ENCODE measurements around the gene ZNF683.
"Not testable (repeated sequence)": the region's sequence is repeated elsewhere in the genome, so short reads cannot be mapped to it uniquely, and the experiment has no call there.

ZNF683 gene

DNA sequence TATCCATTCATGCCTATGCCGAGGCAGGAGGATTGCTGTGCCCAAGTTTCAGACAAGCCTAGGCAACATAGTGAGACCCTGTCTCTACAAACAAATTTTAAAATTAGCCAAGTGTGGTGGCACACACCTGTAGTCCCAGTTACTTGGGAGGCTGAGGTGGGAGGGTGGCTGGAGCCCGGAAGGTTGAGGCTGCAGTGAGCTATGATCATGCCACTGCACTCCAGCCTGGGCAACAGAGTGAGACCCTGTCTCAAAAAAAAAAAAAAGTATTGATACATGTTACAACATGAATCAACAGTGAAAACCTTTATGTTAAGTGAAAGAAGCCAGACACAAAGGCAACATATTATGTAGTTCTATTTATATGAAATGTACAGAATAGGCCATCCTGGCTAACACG, 12.5 kb upstream of the ZNF683 start:
- DNase-seq (ENCODE audit: low read depth): not testable (repeated sequence)

DNA sequence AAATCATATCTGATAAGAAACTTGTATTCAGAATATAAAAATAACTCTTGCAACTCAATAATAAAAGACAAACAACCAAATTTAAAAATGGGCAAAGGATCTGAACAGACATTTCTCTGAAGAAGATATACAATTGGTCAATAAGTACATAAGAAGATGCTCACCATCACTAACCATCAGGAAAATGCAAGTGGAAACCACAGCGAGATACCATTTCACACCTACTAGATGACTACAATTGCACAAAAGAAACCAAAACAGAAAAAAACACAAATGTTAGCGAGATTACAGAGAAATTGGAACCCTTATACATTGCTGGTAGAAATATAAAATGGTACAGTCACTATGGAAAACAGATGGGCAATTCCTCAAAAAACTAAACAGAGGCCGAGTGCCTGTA, 11.5 kb upstream of the ZNF683 start:
- no peak for DNase-seq (ENCODE audit: low read depth)

DNA sequence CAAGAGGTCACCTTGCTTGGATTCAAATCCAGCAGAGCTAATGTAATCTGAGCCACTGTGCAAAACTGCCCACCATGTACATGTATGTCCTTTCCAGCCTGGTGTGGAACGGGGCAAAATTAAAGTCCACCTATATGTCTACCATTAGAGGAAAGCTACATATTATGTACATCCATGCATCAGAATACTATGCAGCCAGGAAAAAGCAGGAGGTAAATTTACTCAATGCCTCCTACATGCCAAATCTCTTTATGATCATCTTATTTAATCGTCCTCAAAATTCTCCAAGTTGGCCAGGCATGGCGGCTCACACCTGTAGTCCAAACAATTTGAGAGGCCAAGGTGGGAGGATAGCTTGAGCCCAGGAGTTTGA, 6.3 kb upstream of the ZNF683 start:
- no peak for DNase-seq (ENCODE audit: low read depth)

DNA sequence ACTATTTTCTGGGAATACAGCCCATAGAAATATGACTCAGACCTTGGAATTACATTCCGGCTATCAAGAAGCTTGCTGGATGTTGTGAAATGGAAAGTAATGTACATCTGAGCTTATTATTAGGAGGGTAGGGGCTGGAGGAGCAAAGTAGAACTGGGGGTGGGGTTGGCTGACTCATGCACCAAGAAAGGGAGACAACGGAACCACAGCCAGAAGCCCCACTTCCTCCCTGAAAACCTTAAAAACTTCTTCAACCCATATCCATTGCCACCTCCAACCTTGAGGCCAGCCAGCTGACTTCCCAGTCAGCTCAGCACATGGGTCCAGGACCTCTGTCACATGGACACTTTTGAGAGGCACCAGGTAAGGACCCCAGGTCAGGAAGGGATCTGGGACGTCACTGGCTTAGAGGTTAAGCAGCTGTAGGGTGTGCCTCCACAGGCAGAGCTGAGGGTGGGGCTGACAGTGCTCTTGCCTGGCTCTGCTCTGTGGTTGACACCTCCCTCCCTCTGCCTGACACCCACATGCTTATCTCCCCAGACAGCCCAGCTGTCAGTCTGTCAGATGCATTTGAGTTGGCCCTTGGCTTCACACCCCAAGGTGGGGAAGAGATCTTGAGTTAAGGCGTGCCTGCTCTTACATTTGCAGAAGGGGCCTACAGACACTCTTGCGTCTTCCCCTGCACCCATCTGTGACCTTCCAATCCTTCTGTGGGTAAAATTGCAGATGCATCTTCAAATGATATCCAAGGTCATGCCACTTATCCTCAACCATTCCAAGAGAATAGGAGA, 5.7 kb upstream of the ZNF683 start:
- peak; percentile 51 for DNase-seq (ENCODE audit: low read depth)

DNA sequence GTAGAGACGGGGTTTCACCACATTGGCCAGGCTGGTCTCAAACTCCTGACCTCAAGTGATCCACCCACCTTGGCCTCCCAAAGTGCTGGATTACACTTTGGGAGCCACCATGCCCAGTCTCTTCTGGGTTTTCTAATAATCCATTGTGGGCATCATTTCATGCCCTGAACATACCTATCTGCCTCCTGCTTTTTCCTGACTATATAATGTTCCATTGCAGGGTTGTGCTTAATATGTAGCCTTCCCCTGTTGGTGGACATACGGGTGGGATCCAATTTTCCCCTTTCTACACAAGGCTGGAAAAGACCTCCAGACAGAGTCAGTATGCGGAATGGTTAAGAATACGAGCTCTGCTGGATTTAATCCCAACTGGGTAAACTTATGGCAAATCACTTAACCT, 3.5 kb upstream of the ZNF683 start:
- DNase-seq (ENCODE audit: low read depth): no peak

DNA sequence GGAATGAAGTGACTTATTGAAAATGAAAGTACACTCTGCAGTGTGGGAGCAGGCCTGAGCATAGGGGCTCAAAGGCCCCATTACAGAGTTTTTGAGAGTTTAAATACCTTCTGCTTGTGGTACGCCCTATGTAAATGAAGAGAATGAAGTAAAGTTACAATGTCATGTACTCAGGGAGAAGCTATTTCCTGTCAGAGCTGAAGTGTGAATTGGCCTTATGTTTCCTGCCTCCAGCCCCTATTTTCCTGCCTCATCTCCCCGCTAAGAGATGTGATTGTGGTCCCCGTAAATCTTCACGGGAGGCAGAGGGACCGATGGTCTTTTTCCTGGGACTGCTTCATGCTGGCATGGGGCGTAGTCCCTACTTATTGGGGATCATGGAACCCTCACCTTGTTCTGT, 2.5 kb upstream of the ZNF683 start:
- DNase-seq (ENCODE audit: low read depth): no peak

DNA sequence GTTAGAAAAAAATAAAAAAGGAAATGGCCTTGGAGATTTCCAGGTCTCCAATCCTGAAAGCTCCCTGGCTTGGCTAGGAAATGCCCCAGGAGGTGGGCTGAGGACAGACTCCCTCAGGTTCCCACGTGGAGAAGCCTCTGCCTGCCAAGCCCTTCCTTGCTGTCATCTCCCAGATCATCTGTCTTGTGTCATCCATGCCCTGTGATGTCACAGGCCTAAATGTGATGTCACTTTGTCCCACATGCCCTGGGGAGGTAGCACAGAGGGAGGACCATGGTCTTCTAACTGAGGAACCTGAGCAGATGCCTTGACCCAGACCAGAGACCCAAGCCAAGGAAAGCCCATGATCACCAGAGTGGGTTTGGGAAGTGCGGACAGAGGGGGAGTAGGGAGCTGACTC, 1.8 kb upstream of the ZNF683 start:
- DNase-seq (ENCODE audit: low read depth): not testable (repeated sequence)

DNA sequence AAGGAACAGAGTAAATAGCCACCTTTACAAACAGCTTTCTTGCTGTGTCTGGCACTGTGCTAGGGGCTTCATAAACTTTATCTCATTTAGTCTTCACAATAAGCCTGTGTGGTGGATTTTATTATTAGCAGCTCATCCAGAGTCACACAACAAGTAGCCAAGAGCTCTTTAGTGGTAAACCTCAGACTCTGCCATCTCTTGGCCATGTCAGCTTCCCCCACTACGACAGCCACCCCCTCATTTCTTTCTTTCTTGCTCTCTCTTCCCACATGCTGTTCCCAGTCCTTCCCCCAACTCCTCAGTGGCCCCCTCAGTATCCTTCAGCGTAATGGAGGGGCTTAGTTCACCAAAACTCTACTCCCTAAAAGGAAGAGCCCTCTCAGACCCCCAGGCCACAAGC, 1.2 kb upstream of the ZNF683 start:
- no peak for DNase-seq (ENCODE audit: low read depth)

DNA sequence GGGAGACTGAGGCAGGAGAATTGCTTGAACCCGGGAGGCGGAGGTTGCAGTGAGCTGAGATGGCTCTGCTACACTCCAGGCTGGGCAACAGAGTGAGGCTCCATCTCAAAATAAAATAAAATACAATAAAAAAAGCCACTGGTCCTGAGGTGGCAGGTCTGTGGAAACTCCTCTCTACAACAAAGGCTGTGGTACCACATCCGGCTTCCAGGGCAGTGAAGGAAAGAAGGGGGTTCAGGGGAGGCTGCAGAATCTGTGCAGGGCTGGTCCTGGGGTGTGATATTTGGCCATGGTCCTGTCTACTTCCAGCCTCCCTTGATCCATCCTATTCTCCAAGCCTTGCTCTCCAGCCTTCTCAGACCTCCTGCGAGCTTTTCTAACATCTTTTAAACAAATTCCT, 731 bp upstream of the ZNF683 start:
- peak; percentile 22 for DNase-seq (ENCODE audit: low read depth)

DNA sequence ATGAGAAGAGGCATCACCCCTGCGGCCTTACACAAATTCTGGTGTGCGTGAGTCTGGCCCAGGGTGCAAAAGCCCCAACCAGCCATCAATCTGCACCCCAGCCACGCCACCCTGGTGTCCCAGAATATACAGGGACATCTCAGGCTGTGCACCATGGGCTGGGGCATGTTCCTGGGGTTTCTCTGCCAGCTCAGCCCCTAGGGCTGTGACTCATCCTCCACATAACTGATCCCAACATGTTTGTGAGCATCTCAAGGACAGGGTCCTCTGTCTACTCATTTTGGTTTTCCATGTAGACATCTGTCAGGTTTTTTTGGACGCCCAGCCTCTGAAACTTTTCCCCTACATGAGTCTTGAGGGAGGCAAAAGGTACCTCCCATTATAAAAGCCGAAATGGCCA, 511 bp downstream of the ZNF683 start:
- no peak for DNase-seq (ENCODE audit: low read depth)

DNA sequence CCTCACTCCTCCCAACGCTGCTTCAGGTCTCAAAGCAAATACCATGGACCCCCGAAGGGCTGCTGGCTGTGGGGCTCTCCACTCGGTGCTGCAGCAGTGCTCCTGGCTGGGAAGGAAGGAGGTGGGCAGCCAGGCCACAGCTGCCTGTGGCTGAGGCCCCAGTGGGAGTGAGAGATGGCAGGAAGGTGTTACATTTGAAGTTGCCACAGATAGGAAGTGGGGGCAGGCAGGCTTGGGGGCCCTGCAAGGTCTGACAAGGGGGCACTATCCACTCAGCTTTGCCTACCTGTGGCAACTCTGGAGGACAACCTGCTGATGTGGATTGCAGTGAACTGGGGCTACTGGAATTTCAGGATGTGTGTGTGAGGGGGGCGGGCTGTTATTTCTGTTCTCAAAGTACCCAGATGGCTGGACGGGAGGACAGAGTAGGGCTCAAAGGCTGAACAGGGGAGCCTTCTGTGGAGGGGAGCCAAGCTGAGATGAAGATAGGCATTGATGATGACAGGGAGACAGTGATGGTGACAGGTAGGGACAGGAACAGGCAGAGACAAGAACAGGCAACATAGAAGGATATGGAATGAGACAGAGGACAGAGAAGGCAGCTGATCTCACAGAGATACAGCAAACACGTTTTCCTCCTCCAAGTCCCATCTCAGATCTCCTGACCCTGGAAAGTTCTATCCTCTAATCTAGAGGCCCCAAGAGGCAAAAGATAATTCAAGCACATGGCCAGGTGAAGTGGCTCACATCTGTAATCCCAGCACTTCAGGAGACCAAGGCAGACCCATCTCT, 1.8 kb downstream of the ZNF683 start:
- no peak for DNase-seq (ENCODE audit: low read depth)

DNA sequence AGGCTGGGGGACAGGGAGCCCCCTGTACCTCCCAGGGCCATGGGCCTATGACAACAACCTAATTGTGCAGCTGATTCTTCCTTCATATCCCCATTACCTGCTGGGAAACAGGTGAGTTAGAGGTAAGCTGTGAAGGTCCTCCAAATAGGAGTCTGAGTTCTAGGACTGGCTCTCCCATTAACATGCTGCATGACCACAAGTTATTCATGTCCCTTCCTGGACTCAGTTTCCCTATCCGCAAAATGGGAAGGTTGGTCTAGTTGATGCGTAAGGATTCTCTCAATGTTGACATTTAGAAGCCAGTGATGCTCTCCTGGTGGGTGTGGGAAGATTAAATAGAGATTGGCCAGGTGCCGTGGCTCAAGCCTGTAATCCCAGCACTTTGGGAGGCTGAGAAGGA, 4.1 kb downstream of the ZNF683 start:
- DNase-seq (ENCODE audit: low read depth): no peak

DNA sequence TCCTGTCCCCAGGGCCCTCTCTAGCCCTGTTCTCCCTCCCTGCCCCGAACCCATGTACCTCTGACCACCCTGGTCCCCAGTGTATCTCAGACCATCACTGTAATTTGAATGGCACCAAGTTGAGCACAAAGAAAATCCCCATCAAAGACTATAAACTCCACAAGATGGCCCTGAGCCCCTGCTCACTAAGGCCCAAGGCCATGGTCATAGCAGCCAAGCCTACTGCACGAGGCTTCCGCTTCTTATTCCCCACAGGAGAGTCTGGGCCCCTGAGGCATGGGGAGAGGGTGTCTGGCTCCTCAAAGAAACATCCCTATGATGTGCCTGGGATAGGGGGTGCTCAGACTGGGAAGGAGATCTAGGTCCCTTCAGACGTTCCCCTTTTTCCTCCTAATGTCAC, 4.5 kb downstream of the ZNF683 start:
- DNase-seq (ENCODE audit: low read depth): no peak

DNA sequence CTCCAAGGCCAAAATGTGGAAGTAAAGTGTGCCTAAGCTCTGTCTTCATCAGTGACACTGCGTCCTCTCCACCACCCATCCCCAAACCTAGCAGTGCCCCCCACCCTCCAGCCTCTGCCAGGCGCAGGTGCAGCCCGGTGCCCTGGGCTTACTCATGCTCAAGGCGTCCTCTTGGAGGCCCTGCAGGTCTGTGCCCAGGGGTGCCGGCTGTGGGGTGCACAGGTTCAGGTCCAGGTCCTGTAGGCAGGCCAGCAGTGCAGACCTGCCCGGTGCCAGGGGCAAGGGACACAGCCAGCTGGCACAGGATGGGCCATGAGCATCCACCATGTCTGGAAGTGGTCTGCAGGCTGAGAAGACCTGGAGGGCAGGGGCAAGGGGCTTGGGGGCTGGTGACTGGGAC, 5.1 kb downstream of the ZNF683 start:
- no peak for DNase-seq (ENCODE audit: low read depth)

DNA sequence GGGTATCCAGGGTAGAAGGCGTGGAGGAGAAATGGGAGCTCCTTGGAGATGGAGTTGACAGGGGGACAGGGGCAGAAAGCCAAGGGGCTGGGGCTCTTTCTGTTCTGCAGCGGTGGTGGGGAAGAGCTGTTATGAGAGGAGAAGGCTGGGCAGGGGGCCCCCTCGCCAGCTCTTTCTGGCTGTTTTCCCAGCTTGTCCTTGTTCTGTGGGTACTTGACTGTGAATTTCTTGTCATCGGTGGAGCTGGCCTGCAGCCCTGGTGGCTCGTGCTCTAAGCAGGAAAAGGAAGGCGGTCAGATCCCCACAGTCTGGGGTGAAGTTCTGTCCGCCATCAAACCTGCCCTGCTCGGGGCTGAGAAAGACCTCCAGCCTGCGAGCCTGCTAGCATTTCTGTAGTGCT, 7.6 kb downstream of the ZNF683 start:
- no peak for DNase-seq (ENCODE audit: low read depth)

DNA sequence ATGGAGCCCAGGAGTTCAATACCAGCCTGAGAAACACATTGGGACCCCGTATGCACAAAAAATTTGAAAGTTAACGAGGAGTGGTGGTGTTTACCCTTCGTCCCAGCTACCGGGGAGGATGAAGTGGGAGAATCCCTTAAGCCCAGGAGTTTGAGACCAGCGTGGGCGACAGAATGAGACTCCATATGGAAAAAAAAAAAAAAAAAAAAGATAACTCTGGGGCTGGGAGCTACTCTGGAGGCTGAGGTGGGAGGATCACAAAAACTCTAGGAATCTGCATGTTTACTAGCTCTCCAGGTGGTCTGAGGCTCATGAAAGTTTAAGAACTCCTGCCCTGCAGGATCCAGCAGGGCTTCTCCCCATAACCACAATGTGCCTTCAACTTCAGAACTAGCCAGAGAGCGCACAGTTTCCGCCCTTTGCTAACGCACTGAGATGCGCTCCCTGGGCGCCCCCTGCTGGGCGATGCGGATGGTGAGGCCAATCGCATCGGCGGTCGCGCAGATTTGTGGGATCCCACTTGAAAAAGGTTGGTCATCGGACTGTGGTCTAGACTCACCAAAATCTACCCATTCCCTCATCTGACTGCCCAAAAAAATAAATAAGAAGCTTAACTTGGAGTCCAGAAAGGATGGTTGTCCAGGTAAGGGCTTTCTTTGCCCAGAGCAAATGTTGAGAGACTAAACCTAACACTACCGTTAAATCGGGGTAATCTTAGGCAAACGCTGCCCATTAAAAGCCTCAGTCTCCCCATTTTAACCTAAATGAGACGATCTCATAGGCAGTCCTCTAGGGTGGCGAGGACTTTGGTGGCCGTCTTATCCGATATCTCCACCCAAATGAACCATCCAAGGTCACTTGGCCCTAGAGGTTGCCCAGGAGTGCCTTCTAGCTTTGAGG, 8.8 kb downstream of the ZNF683 start:
- DNase-seq (ENCODE audit: low read depth): peak; percentile 73

DNA sequence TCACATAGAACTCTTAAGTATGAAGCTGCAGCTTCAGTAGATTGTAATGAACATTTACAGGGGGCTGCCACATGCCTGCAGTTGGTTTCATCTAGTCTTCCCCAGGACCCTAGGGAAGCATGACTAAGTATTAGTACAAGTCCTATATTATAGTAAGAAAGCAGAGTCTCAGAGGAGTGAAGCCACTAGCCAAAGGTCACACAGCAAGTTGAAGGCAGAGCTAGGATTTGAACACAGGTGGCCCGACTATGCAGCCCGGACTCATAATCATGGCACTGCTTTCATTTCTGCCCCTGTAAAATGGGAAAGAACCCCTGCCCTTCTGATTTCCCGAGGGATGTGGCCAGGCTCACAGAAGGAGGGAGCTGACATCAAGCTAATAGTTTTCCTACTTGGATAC, 10.2 kb downstream of the ZNF683 start:
- DNase-seq (ENCODE audit: low read depth): no peak

DNA sequence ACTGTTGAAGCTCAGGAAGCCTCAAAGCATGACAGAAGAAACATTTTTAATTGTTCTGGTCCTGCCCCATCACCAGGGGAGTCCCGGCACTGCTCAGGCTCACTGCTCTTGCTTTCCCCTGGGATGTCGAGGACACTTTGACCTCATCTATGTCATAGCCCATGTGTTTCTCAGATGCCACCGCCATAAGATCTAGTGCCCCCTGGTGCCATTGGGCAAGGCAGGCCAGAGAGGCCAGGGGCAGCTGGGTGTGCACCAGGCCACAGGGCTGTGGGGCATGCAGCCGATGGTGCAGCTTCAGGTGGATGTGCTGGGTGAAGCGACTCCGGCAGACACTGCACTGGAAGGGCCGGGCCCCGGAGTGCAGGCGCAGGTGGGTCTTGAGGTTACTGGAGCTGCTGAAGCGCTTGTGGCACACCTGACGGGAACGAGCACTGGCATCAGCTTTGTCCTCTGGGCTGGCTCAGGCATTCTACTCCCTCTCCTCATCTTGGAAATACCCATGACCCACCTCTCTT, 10.9 kb downstream of the ZNF683 start:
- no peak for DNase-seq (ENCODE audit: low read depth)

DNA sequence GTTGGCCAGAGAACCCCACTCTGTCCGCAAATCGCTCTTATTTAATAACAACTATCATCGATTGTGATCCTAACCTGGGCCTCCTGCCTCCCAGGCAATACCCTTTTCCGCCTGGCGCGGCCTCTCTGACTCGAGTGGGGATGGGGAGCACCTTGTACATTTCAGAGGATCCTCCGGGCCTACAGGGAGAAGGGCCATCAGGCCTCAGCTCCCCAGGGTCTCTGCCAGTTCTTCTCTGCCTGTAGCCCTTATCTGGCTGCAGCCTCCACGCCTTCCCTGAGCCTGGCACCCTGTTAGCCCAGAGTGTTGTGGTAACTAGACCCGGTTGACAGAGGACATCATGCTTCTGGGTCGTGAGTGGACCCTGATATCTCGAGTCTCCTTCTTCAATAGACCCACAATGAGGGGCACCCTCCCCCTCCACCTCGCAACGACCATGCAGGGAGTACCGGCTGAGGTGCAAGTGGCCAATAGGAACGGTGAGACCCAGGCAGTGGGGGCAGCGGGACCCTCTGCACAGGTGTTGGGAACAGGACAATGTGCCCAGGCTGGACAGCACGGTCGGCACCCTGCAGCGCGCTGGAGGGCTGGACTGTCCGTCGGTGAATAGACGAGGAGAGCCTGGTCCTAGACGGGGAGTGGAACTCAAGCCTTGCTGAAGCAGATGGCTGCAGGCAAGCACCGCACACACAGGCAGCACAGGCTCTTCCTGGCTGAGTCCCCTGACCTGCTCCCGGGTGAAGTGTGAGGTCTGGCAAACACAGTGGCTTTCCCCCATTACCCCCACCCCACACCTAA, 11.5 kb downstream of the ZNF683 start:
- no peak for DNase-seq (ENCODE audit: low read depth)

DNA sequence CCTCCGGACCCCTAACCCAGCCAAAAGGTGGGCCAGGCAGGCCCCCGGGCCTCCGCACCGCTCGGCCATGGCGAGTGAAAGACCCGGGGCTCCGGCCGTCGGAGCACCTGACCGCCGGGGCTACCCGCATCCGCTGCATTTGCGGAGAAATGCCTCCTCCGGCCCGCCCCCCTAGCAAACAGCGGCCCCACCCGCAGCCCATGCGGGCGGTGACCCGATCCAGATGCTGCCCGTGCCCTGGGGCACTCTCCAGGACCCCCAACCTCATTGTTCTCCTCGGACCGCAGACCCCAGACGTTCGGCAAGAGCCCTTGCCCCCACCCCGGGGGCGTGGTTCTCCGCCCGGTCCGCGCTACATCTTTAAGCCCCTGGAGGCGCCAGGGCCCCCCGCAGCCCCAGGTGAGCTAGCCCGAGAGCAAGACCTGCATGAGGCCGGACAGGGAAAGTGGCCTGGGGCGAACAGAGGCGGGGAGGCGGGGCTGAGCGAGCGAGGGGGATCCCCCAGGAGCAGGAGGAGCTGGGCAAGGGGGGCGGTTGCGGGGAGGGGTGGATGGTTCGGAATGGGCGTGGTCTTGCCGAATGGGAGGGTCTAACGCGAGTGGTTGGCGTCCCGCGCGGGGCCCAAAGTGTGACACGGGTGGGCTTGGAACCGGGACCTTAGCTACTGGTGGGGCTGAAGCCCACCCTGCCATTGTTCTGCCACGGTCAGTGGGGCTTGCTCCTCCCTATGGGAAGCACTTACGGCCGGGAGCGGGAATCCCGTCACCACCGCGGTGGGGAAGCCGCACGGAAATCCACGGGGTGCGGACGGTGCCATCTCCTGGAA, 12.4 kb downstream of the ZNF683 start:
- DNase-seq (ENCODE audit: low read depth): peak; percentile 23
